CD8-positive, alpha-beta memory T cell (primary cell): Measurements from ENCODE around the gene TMEM250. TPM values are rescaled to one million over a fixed set of nuclear protein-coding genes. Genes with fewer than 3 reads are reported as not detected.
"Not testable (repeated sequence)": the region's sequence is repeated elsewhere in the genome, so short reads cannot be mapped to it uniquely, and the experiment has no call there.

Experiments
- CTCF ChIA-PET: fragments of 350-600 bp; sonication (Branson Sonifier 250); formaldehyde crosslinking; loops from one replicate; lab custom pipeline; 2021; ENCODE audit warnings: antibody characterized with exemption; lab: Charles Lee
- POLR2A ChIA-PET: fragments of 350-600 bp; sonication (Branson Sonifier 250); formaldehyde crosslinking; loops from one replicate; lab custom pipeline; 2021; ENCODE audit warnings: antibody characterized with exemption; lab: Charles Lee
- DNase-seq, 5 donors: peaks; one replicate each; pipeline versions ENCODE4 v3.0.0 to v3.0.0-alpha.2; 2020 to 2022; ENCODE audit warnings: mixed read lengths in 1 of 5
- H3K27ac ChIP-seq: one replicate; pipeline ENCODE4 v1.7.0; 2013; ENCODE audit warnings: low read depth, mild to moderate bottlenecking, low read length, moderate library complexity
- H3K27me3 ChIP-seq: 2 replicates; pipeline ENCODE4 v1.7.0; 2013; ENCODE audit warnings: low read length, mild to moderate bottlenecking; ENCODE audit not compliant: insufficient read depth, poor library complexity, severe bottlenecking
- H3K36me3 ChIP-seq: 2 replicates; pipeline ENCODE4 v1.7.0; 2013; ENCODE audit warnings: mild to moderate bottlenecking, low read length, moderate library complexity; ENCODE audit not compliant: insufficient read depth
- H3K4me1 ChIP-seq: 2 replicates; pipeline ENCODE4 v1.7.0; 2013; ENCODE audit warnings: mild to moderate bottlenecking, low read length, moderate library complexity; ENCODE audit not compliant: insufficient read depth
- H3K4me3 ChIP-seq: 2 replicates; pipeline ENCODE4 v1.7.0; 2013; ENCODE audit warnings: mild to moderate bottlenecking, low read length
- H3K9me3 ChIP-seq: 2 replicates; pipeline ENCODE4 v1.7.0; 2013; ENCODE audit warnings: mild to moderate bottlenecking, low read length
- H3K27ac Mint-ChIP-seq, 8 donors: one replicate each; pipeline ENCODE4 v1.8.0; 2020 to 2021; ENCODE audit warnings: mixed read lengths in 8 of 8, mild to moderate bottlenecking in 6 of 8, inconsistent platforms in 3 of 8, moderate library complexity in 3 of 8
- H3K27me3 Mint-ChIP-seq, 2 donors: one replicate each; pipeline ENCODE4 v1.8.0; 2020 to 2021; ENCODE audit warnings: mixed read lengths in 2 of 2, mild to moderate bottlenecking in 1 of 2, moderate library complexity in 1 of 2
- H3K36me3 Mint-ChIP-seq, 3 donors: one replicate each; pipeline ENCODE4 v1.8.0; 2020 to 2021; ENCODE audit warnings: mixed read lengths in 3 of 3, inconsistent platforms in 1 of 3, mild to moderate bottlenecking in 1 of 3
- H3K4me1 Mint-ChIP-seq, 3 donors: one replicate each; pipeline ENCODE4 v1.8.0; 2020 to 2021; ENCODE audit warnings: mixed read lengths in 3 of 3, inconsistent platforms in 1 of 3, mild to moderate bottlenecking in 1 of 3
- H3K4me3 Mint-ChIP-seq, 7 donors: one replicate each; pipeline ENCODE4 v1.8.0; 2020 to 2021; ENCODE audit warnings: mixed read lengths in 7 of 7, mild to moderate bottlenecking in 6 of 7, moderate library complexity in 4 of 7, inconsistent platforms in 2 of 7
- H3K9me3 Mint-ChIP-seq, 5 donors: one replicate each; pipeline ENCODE4 v1.8.0; 2020 to 2022; ENCODE audit warnings: mixed read lengths in 5 of 5, mild to moderate bottlenecking in 3 of 5, moderate library complexity in 2 of 5, inconsistent platforms in 1 of 5
- polyA plus RNA-seq: library from polyadenylated mRNA; unstranded; fragments of 300-500 nt; fragmentation: Illumina TruSeq; gene quantifications from one replicate; pipeline ENCODE4 v1.2.3, GENCODE V29; 2021
- total RNA-seq, 2 experiments: library from RNA; stranded (reverse); gene quantifications; one replicate each; pipeline ENCODE4 v1.2.3, GENCODE V29; 2021

TMEM250 gene
- total and polyA plus RNA-seq, 3 experiments from 2014 or later: 46.4 to 74.9 (median 50.2) TPM

DNA sequence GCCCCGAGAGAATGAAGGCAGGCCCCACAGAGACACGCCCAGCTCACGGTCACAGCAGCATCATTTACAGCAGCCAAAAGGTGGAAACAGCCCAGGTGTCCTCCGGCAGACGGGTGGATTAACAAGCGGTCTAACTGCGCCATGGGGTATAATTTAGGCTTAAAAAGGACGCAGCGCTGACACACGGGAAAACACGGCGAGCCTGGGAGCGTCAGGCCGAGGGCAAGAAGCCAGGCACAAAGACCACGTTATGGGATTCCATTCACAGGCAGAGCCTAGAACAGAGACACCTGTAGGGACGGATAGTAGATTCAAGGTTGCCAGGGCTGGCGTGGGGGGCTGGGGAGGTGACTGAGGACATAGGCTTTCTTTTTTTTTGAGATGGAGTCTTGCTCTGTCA is 36.9 kb upstream of the TMEM250 start:
- Histone ChIP-seq H3K9me3 (no peaks in the 10 kb centered on the region), H3K4me3 (no peak overlapping the region), H3K27ac (no peak overlapping the region), H3K4me1 (no peaks in the 10 kb centered on the region), H3K27me3 (no peaks in the 10 kb centered on the region), H3K36me3 (no peaks in the 10 kb centered on the region)
- no peak for DNase-seq
- H3K4me1 Mint-ChIP-seq: no peaks in the 10 kb centered on the region
- ChIA-PET POLR2A (no interaction called here), CTCF (no interaction called here)
- no peaks in the 10 kb centered on the region for H3K36me3 Mint-ChIP-seq
- no peak overlapping the region for H3K27ac Mint-ChIP-seq
- H3K9me3 Mint-ChIP-seq: no peaks in the 10 kb centered on the region
- no peak overlapping the region for H3K4me3 Mint-ChIP-seq
- peaks cover 10 to 14% of the 10 kb centered on the region in 2 donors for H3K27me3 Mint-ChIP-seq

GRCh38 chr9:136154943-136155342 is 36.3 kb upstream of the TMEM250 start:
- CTCF ChIA-PET: no interaction called here
- POLR2A ChIA-PET: no interaction called here
- H3K27ac Mint-ChIP-seq: no peak overlapping the region
- Histone ChIP-seq H3K36me3 (no peaks in the 10 kb centered on the region), H3K9me3 (no peaks in the 10 kb centered on the region), H3K27ac (no peak overlapping the region), H3K4me3 (no peak overlapping the region), H3K27me3 (no peaks in the 10 kb centered on the region), H3K4me1 (no peaks in the 10 kb centered on the region)
- no peaks in the 10 kb centered on the region for H3K9me3 Mint-ChIP-seq
- peaks cover 10 to 14% of the 10 kb centered on the region in 2 donors for H3K27me3 Mint-ChIP-seq
- no peak for DNase-seq
- no peaks in the 10 kb centered on the region for H3K36me3 Mint-ChIP-seq
- no peaks in the 10 kb centered on the region for H3K4me1 Mint-ChIP-seq
- H3K4me3 Mint-ChIP-seq: no peak overlapping the region

DNA sequence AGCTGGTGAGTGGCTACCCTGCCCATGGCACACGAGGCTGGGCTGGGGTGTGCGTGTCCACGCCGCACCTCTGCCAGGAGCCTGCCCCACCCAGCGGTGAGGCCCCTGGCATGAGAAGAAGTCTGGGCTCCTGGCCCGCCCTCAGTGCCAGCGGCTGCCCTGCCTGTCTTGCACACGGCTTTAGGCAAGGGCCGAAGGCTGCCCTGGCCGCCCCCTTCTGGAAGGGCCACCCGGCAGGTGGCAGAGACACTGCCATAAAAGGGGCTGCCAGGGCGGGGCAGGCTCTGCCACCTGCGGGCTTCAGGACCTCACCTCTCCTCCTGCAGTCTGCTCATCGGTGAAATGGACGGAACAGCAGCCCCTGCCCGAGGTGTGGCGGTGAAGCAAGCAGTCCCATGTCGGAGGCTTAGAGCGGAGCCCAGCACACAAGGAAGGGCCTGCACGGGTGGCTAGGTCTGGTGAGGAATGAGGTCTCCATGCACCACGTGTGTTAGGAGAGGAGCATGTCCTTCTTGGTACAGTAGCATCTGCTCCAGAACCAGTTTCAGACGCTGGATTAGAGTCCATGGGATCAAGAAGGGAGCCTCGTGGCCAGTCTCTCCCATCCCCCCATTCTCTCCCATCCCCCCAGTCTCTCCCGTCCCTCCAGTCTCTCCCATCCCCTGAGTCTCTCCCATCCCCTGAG is 34.8 kb upstream of the TMEM250 start:
- Mint-ChIP-seq H3K27me3 (peaks cover 10 to 14% of the 10 kb centered on the region in 2 donors), H3K9me3 (no peaks in the 10 kb centered on the region), H3K4me3 (no peak overlapping the region), H3K4me1 (no peaks in the 10 kb centered on the region), H3K27ac (no peak overlapping the region), H3K36me3 (no peaks in the 10 kb centered on the region)
- ChIA-PET CTCF (no interaction called here), POLR2A (no interaction called here)
- DNase-seq: no peak
- Histone ChIP-seq H3K4me1 (no peaks in the 10 kb centered on the region), H3K4me3 (no peak overlapping the region), H3K36me3 (no peaks in the 10 kb centered on the region), H3K9me3 (no peaks in the 10 kb centered on the region), H3K27ac (no peak overlapping the region), H3K27me3 (no peaks in the 10 kb centered on the region)

DNA sequence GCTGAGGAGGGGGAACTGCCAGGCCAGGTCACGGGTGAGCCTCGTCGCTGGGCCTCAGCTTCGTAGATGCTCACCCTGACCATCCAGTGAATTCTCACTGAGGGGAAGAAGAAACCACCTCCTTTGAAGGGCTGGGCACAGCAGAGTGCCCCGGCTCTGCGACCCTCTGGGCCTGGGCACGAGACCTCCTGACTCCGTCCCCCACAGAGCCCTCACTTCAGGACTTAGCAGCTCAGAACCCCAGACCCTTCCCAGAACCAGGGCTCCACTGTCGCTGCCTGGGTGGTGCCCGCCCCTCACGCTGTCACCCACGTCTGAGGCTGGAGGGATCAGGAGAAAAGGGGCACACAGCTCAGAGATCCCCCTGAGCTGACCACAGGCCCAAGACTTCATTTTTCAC is 34.3 kb upstream of the TMEM250 start:
- Mint-ChIP-seq H3K27ac (no peak overlapping the region), H3K4me1 (no peaks in the 10 kb centered on the region), H3K36me3 (no peaks in the 10 kb centered on the region), H3K9me3 (no peaks in the 10 kb centered on the region), H3K4me3 (no peak overlapping the region), H3K27me3 (peaks cover 10 to 14% of the 10 kb centered on the region in 2 donors)
- no peak for DNase-seq
- Histone ChIP-seq H3K4me3 (no peak overlapping the region), H3K36me3 (no peaks in the 10 kb centered on the region), H3K9me3 (no peaks in the 10 kb centered on the region), H3K27ac (no peak overlapping the region), H3K27me3 (no peaks in the 10 kb centered on the region), H3K4me1 (no peaks in the 10 kb centered on the region)
- ChIA-PET POLR2A (no interaction called here), CTCF (no interaction called here)

- ChIA-PET POLR2A (no interaction called here), CTCF (no interaction called here)
- Histone ChIP-seq H3K36me3 (no peaks in the 10 kb centered on the region), H3K4me1 (no peaks in the 10 kb centered on the region), H3K4me3 (no peak overlapping the region), H3K27me3 (no peaks in the 10 kb centered on the region), H3K9me3 (no peaks in the 10 kb centered on the region), H3K27ac (no peak overlapping the region)
- peaks cover 10 to 12% of the 10 kb centered on the region in 2 donors for H3K27me3 Mint-ChIP-seq
- H3K9me3 Mint-ChIP-seq: no peaks in the 10 kb centered on the region
- no peaks in the 10 kb centered on the region for H3K36me3 Mint-ChIP-seq
- no peak overlapping the region for H3K27ac Mint-ChIP-seq
- no peaks in the 10 kb centered on the region for H3K4me1 Mint-ChIP-seq
- no peak overlapping the region for H3K4me3 Mint-ChIP-seq
- DNase-seq: no peak
Measured at GRCh38 chr9:136152543-136152866, 33.8 kb upstream of the TMEM250 start.

GRCh38 chr9:136151848-136152542 is 33.3 kb upstream of the TMEM250 start:
- H3K4me1 ChIP-seq: no peaks in the 10 kb centered on the region
- H3K27me3 ChIP-seq: no peaks in the 10 kb centered on the region
- no peaks in the 10 kb centered on the region for H3K9me3 Mint-ChIP-seq
- H3K4me3 Mint-ChIP-seq: no peak overlapping the region
- no peaks in the 10 kb centered on the region for H3K36me3 ChIP-seq
- DNase-seq: no peak
- ChIA-PET POLR2A (no interaction called here), CTCF (interaction anchor here (0.5 kb wide), 1 partner anchor 348 kb away, joined by 3 read pairs; no protein-coding TSS in a partner anchor)
- H3K36me3 Mint-ChIP-seq: no peaks in the 10 kb centered on the region
- no peak overlapping the region for H3K27ac ChIP-seq
- no peaks in the 10 kb centered on the region for H3K4me1 Mint-ChIP-seq
- H3K4me3 ChIP-seq: no peak overlapping the region
- H3K27me3 Mint-ChIP-seq: peaks cover 9 to 10% of the 10 kb centered on the region in 2 donors
- no peaks in the 10 kb centered on the region for H3K9me3 ChIP-seq
- no peak overlapping the region for H3K27ac Mint-ChIP-seq

DNA sequence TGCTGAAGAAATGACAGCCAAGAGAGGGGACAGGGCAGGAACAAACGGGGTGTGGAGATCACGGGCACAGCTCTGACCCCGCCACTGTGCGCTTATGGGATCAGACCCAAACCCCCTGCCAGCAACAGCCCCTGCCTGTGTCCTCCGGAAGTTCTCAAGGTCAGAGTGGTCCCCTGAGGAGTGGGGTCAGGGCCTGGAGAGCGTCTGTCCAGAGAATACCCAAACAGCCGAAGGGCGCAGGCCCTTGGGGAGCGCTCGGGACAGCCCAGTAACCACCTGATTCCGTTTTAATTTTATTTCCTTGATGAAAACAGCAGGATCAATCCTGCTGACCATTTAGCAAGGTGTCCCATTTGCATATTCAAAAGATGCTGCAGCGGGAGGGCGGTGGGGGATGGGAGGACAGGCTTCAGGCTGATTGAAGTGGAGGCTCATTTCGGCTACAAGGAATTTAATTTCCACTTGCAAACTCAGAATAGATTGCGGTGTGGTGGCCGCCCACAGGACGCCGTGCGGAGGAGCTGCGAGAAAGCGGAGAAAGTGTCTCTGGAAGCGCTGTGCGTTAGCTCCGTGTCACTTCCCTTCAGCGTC is 32.6 kb upstream of the TMEM250 start:
- no peak for DNase-seq
- no peaks in the 10 kb centered on the region for H3K9me3 ChIP-seq
- H3K4me1 ChIP-seq: no peaks in the 10 kb centered on the region
- H3K27me3 Mint-ChIP-seq: peaks cover 11 to 13% of the 10 kb centered on the region in 2 donors
- H3K36me3 ChIP-seq: no peaks in the 10 kb centered on the region
- POLR2A ChIA-PET: no interaction called here
- no peaks in the 10 kb centered on the region for H3K36me3 Mint-ChIP-seq
- no peak overlapping the region for H3K27ac ChIP-seq
- no peak overlapping the region for H3K27ac Mint-ChIP-seq
- no peaks in the 10 kb centered on the region for H3K4me1 Mint-ChIP-seq
- no peaks in the 10 kb centered on the region for H3K9me3 Mint-ChIP-seq
- CTCF ChIA-PET: interaction anchor here (0.5 kb wide), 1 partner anchor 347 kb away, joined by 3 read pairs; no protein-coding TSS in a partner anchor
- no peak overlapping the region for H3K4me3 ChIP-seq
- H3K27me3 ChIP-seq: no peaks in the 10 kb centered on the region
- no peak overlapping the region for H3K4me3 Mint-ChIP-seq

DNA sequence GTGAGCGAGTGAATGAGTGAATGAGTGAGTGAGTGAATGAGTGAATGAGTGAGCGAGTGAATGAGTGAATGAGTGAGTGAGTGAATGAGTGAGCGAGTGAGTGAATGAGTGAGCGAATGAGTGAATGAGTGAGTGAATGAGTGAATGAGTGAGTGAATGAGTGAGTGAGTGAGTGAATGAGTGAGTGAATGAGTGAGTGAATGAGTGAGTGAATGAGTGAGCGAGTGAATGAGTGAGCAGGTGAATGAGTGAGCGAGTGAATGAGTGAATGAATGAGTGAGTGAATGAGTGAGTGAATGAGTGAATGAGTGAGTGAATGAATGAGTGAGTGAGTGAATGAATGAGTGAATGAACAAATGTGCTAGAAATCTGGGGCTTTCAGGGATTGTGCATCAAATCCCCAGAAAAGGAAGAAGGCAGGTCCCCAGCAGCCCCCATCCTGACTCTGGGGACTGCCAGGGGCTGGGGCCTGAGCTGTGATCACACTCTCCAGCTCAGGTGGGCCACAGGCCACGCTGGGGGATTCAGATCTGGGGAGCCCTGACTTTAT is 32.1 kb upstream of the TMEM250 start:
- H3K36me3 ChIP-seq, H3K9me3 ChIP-seq, DNase-seq, H3K4me1 ChIP-seq, H3K9me3 Mint-ChIP-seq, CTCF ChIA-PET, H3K4me3 Mint-ChIP-seq, H3K27ac ChIP-seq, H3K4me1 Mint-ChIP-seq, H3K4me3 ChIP-seq, H3K27me3 ChIP-seq, POLR2A ChIA-PET, H3K36me3 Mint-ChIP-seq, H3K27ac Mint-ChIP-seq: not testable (repeated sequence)
- peaks cover 10 to 19% of the 10 kb centered on the region in 2 donors for H3K27me3 Mint-ChIP-seq
